BJ (cell line): ENCODE results near the gene KDM2A. TPM values are rescaled to one million over a fixed set of nuclear protein-coding genes. Genes with fewer than 3 reads are reported as not detected.

Experiments
- CTCF ChIA-PET: fragments of 350-600 bp; formaldehyde crosslinking; extraction: SDS; loops from one replicate; lab custom pipeline; 2021; ENCODE audit warnings: antibody characterized with exemption, inconsistent platforms; lab: Yijun Ruan, JAX
- POLR2A ChIA-PET: fragments of 300-600 bp; sonication (Branson Sonifier 250); formaldehyde crosslinking; extraction: SDS; loops from one replicate; lab custom pipeline; 2021; ENCODE audit warnings: antibody characterized with exemption; lab: Charles Lee
- DNase-seq: peaks from one replicate; pipeline ENCODE4 v3.0.0-alpha.2; 2011; ENCODE audit warnings: low read depth
- H3K27me3 ChIP-seq: 2 replicates; pipeline ENCODE4 v1.6.0; 2011; ENCODE audit warnings: low read length; ENCODE audit not compliant: control insufficient read depth, insufficient read depth
- H3K36me3 ChIP-seq: 2 replicates; pipeline ENCODE4 v1.5.1; 2011; ENCODE audit warnings: low read length; ENCODE audit not compliant: control insufficient read depth, insufficient read depth
- H3K4me3 ChIP-seq: 2 replicates; pipeline ENCODE4 v1.5.1; 2011; ENCODE audit warnings: low read depth, mild to moderate bottlenecking, control low read depth, low read length
- polyA plus RNA-seq: library from polyadenylated mRNA; depleted of rRNA; stranded (reverse); fragments of >200 nt; gene quantifications from 2 replicates; pipeline ENCODE4 v1.2.3, GENCODE V29; 2011
- TF ChIP-seq, protein P1 (sequence below): IDR thresholded peaks from 2 replicates; pipeline ENCODE4 v1.5.1; 2011; ENCODE audit warnings: low read depth, mild to moderate bottlenecking, control low read depth, inconsistent platforms, low read length, moderate library complexity; ENCODE audit not compliant: insufficient read depth

The KDM2A gene
- polyA plus RNA-seq, 1 experiment = 63.5 TPM

DNA sequence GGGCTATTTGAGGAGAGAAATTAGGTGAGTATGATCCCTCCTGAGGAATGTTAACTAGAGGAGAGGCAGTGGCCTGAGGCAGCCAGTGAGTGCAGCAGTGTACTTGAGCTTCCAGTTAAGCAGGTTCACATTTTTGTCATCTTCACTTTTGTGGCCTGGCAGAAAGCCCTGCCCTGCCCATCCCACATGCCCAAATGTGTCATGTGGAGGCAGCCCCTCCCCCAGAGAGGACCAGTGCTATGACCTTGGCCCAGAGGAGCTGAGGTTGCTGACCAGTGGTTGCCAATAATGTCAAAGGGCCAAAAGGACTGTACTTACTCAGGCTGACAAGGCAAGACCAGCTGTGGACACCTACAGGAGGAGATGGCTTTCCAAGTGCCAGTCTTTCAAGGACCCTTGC lies 129.6 kb downstream of the KDM2A start:
- no peaks in the 10 kb centered on the region for H3K27me3 ChIP-seq
- ChIA-PET CTCF (interaction anchor here (1.6 kb wide), 1 partner anchor 69 kb away, joined by 5 read pairs; no protein-coding TSS in a partner anchor), POLR2A (interaction anchor here (1.2 kb wide), 1 partner anchor 9 kb away, joined by 7 read pairs; no protein-coding TSS in a partner anchor)
- no peak for DNase-seq
- peaks cover 39% of the 10 kb centered on the region for H3K36me3 ChIP-seq
- TF ChIP-seq, protein P1, sequence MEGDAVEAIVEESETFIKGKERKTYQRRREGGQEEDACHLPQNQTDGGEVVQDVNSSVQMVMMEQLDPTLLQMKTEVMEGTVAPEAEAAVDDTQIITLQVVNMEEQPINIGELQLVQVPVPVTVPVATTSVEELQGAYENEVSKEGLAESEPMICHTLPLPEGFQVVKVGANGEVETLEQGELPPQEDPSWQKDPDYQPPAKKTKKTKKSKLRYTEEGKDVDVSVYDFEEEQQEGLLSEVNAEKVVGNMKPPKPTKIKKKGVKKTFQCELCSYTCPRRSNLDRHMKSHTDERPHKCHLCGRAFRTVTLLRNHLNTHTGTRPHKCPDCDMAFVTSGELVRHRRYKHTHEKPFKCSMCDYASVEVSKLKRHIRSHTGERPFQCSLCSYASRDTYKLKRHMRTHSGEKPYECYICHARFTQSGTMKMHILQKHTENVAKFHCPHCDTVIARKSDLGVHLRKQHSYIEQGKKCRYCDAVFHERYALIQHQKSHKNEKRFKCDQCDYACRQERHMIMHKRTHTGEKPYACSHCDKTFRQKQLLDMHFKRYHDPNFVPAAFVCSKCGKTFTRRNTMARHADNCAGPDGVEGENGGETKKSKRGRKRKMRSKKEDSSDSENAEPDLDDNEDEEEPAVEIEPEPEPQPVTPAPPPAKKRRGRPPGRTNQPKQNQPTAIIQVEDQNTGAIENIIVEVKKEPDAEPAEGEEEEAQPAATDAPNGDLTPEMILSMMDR = no peak
- no peak overlapping the region for H3K4me3 ChIP-seq

DNA sequence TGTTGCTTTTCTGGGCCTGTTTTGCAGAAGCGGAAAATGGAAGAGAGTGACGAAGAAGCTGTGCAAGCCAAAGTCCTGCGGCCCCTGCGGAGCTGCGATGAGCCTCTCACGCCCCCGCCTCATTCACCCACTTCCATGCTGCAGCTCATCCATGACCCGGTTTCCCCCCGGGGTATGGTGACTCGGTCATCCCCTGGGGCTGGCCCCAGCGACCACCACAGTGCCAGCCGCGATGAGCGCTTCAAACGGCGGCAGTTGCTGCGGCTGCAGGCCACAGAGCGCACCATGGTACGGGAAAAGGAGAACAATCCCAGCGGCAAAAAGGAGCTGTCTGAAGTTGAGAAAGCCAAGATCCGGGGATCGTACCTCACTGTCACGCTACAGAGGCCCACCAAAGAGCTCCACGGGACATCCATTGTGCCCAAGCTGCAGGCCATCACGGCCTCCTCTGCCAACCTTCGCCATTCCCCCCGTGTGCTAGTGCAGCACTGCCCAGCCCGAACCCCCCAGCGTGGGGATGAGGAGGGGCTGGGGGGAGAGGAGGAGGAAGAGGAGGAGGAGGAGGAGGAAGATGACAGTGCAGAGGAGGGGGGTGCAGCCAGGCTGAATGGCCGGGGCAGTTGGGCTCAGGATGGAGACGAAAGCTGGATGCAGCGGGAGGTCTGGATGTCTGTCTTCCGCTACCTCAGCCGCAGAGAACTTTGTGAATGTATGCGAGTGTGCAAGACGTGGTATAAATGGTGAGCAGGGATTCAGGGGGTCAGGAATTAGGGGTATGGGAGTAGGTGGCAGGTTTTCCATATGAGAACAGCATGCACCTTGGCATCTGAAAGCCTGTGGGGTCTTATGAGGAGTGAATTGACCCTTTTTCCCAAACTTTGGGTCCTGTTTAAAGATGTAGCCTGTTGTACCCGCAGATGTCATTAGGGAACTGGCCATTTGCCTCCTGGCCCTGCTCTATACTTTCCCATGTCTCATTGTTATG lies 131.3 kb downstream of the KDM2A start:
- TF ChIP-seq, protein P1 = no peak
- ChIA-PET CTCF (interaction anchor here (0.6 to 4.1 kb wide), 4 partner anchors 12 to 170 kb away, joined by 3 to 36 read pairs (median 3); no protein-coding TSS in a partner anchor), POLR2A (no interaction called here)
- Histone ChIP-seq H3K4me3 (no peak overlapping the region), H3K27me3 (no peaks in the 10 kb centered on the region), H3K36me3 (peaks cover 49% of the 10 kb centered on the region)
- DNase-seq = no peak

DNA sequence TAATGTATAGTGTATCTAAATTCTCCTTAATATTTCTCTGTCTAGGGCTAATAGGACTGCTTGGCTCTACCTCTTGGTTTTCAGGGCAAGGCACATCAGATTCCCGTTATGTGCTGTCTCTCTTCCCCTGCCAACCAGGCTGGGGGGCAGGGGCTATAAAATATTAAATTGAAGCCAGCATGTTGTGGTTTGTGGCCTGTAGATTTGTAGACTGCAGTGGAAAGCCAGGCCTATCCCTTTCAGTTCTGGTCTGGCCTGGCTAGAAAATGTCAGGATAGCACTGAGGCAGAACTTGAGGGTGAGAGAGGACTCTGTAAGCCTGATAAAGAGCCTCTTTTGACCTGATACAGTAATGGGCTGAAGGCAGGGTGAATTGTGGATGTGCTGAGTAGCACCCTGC lies 132.8 kb downstream of the KDM2A start:
- H3K36me3 ChIP-seq = peaks cover 58% of the 10 kb centered on the region
- CTCF ChIA-PET = interaction anchor here (0.9 to 4.1 kb wide), 4 partner anchors 11 to 197 kb away, joined by 3 to 36 read pairs (median 4); no protein-coding TSS in a partner anchor
- no peak overlapping the region for H3K4me3 ChIP-seq
- no peak for DNase-seq
- POLR2A ChIA-PET = no interaction called here
- H3K27me3 ChIP-seq = no peaks in the 10 kb centered on the region
- TF ChIP-seq, protein P1 = no peak

DNA sequence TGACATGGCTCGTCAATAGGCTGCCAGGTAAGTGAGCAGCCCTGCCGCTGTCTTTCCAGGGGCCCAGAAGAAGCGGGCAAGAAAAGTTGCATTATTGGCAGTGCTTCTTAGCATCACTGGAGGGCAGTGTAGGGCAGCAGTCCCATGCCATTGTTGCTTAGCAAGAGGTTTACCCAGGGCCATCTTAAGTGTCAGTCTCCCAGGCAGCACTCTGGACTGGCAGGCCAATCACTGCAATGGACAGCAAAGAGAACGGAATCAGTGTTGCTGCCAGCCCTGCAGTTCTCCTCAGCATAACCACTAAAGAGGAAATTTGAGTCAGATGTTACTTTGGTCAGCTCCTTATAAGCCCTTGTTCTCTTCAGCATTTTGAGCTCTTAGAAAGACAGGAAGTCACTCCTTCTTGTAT lies 133.8 kb downstream of the KDM2A start:
- ChIA-PET POLR2A (no interaction called here), CTCF (interaction anchor here (1.0 to 4.1 kb wide), 8 partner anchors 10 to 198 kb away, joined by 3 to 36 read pairs (median 4); partner anchors contain the start of gene KDM2A)
- TF ChIP-seq, protein P1 = peak; percentile 38; the same call in 1 of the 2 replicates
- Histone ChIP-seq H3K36me3 (peaks cover 61% of the 10 kb centered on the region), H3K4me3 (no peak overlapping the region), H3K27me3 (no peaks in the 10 kb centered on the region)
- DNase-seq = no peak
